DOHH2 (cell line): ENCODE measurements around the gene PAQR5.
A peak's percentile ranks its signal among the peaks of the same experiment; 100 is the strongest.

Experiments
- H3F3A ChIP-seq: fragments of 200-600 bp; sonication (generic), shearing (Covaris generic); 2 replicates; pipeline ENCODE4 v1.6.0; 2016; ENCODE audit warnings: antibody characterized with exemption, mild to moderate bottlenecking; ENCODE audit not compliant: control insufficient read depth, insufficient read depth
- H3K27ac ChIP-seq: fragments of 200-600 bp; sonication (generic); 2 replicates; pipeline ENCODE4 v1.5.1; 2014; ENCODE audit warnings: low read depth, mild to moderate bottlenecking, low read length, moderate library complexity
- H3K27me3 ChIP-seq: fragments of 200-600 bp; sonication (generic); 2 replicates; pipeline ENCODE4 v1.6.1; 2014; ENCODE audit warnings: mild to moderate bottlenecking, low read length, mixed read lengths; ENCODE audit not compliant: control insufficient read depth
- H3K36me3 ChIP-seq: fragments of 200-600 bp; sonication (generic); 2 replicates; pipeline ENCODE4 v1.6.1; 2014; ENCODE audit warnings: mild to moderate bottlenecking, low read length, moderate library complexity, mixed read lengths; ENCODE audit not compliant: control insufficient read depth
- H3K4me1 ChIP-seq: fragments of 200-600 bp; sonication (generic); 2 replicates; pipeline ENCODE4 v1.6.1; 2014; ENCODE audit warnings: mild to moderate bottlenecking, low read length, mixed read lengths; ENCODE audit not compliant: control insufficient read depth
- H3K4me2 ChIP-seq: fragments of 200-600 bp; sonication (generic); 2 replicates; pipeline ENCODE4 v1.6.0; 2014; ENCODE audit warnings: mild to moderate bottlenecking, low read length, moderate library complexity
- H3K4me3 ChIP-seq: fragments of 200-600 bp; sonication (generic); 2 replicates; pipeline ENCODE4 v1.5.1; 2014; ENCODE audit warnings: mild to moderate bottlenecking, low read length, mixed read lengths
- H3K79me2 ChIP-seq: fragments of 200-600 bp; sonication (generic); 2 replicates; pipeline ENCODE4 v1.6.1; 2014; ENCODE audit warnings: mild to moderate bottlenecking, low read length, mixed read lengths; ENCODE audit not compliant: control insufficient read depth
- H3K9me2 ChIP-seq: fragments of 200-600 bp; sonication (generic); replicated peaks from 2 replicates; pipeline ENCODE4 v1.6.1; 2014; ENCODE audit warnings: mild to moderate bottlenecking, low read length, mixed read lengths; ENCODE audit not compliant: control insufficient read depth
- H3K9me3 ChIP-seq: fragments of 200-600 bp; sonication (generic); 2 replicates; pipeline ENCODE4 v1.6.1; 2014; ENCODE audit warnings: antibody characterized with exemption, low read length, mixed read lengths; ENCODE audit not compliant: control insufficient read depth, insufficient read depth
- H4K20me1 ChIP-seq: fragments of 200-600 bp; sonication (generic); 2 replicates; pipeline ENCODE4 v1.6.0; 2014; ENCODE audit warnings: low read depth, mild to moderate bottlenecking, antibody characterized with exemption, low read length, moderate library complexity; ENCODE audit not compliant: control insufficient read depth, insufficient read depth
- EZH2phosphoT487 ChIP-seq: fragments of 200-600 bp; sonication (generic); IDR thresholded peaks from 2 replicates; pipeline ENCODE4 v1.6.1; 2017; ENCODE audit warnings: borderline replicate concordance, mild to moderate bottlenecking, antibody characterized with exemption, low read length, moderate library complexity, mixed read lengths
- TF ChIP-seq, protein P1 (sequence below): fragments of 200-600 bp; sonication (generic); IDR thresholded peaks from one replicate; pipeline ENCODE4 v1.5.1; 2014; ENCODE audit warnings: antibody characterized with exemption, mild to moderate bottlenecking, low read depth, low read length; ENCODE audit not compliant: poor library complexity, severe bottlenecking

Gene PAQR5

GRCh38 chr15:69391046-69391757, 92.5 kb downstream of the PAQR5 start:
- Histone ChIP-seq H4K20me1 (no peaks in the 10 kb centered on the region), H3K4me1 (peaks cover 6% of the 10 kb centered on the region), H3K36me3 (no peaks in the 10 kb centered on the region), H3K4me2 (no peak overlapping the region), H3K79me2 (no peaks in the 10 kb centered on the region), H3F3A (no peaks in the 10 kb centered on the region), H3K9me3 (no peaks in the 10 kb centered on the region), H3K9me2 (no peaks in the 10 kb centered on the region), H3K27ac (no peak overlapping the region), H3K27me3 (no peaks in the 10 kb centered on the region; the same call in 1 of the 2 replicates), H3K4me3 (no peak overlapping the region)
- no peak for TF ChIP-seq EZH2phosphoT487
- TF ChIP-seq, protein P1, sequence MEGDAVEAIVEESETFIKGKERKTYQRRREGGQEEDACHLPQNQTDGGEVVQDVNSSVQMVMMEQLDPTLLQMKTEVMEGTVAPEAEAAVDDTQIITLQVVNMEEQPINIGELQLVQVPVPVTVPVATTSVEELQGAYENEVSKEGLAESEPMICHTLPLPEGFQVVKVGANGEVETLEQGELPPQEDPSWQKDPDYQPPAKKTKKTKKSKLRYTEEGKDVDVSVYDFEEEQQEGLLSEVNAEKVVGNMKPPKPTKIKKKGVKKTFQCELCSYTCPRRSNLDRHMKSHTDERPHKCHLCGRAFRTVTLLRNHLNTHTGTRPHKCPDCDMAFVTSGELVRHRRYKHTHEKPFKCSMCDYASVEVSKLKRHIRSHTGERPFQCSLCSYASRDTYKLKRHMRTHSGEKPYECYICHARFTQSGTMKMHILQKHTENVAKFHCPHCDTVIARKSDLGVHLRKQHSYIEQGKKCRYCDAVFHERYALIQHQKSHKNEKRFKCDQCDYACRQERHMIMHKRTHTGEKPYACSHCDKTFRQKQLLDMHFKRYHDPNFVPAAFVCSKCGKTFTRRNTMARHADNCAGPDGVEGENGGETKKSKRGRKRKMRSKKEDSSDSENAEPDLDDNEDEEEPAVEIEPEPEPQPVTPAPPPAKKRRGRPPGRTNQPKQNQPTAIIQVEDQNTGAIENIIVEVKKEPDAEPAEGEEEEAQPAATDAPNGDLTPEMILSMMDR: no peak

- H3K4me2 ChIP-seq: no peak overlapping the region
- no peaks in the 10 kb centered on the region for H3K9me2 ChIP-seq
- H4K20me1 ChIP-seq: no peaks in the 10 kb centered on the region
- no peaks in the 10 kb centered on the region for H3K9me3 ChIP-seq
- TF ChIP-seq, protein P1: no peak
- no peak for TF ChIP-seq EZH2phosphoT487
- peaks cover 6% of the 10 kb centered on the region for H3K4me1 ChIP-seq
- no peaks in the 10 kb centered on the region for H3F3A ChIP-seq
- H3K79me2 ChIP-seq: no peaks in the 10 kb centered on the region
- no peak overlapping the region for H3K27ac ChIP-seq
- no peaks in the 10 kb centered on the region for H3K36me3 ChIP-seq
- no peak overlapping the region for H3K4me3 ChIP-seq
- no peaks in the 10 kb centered on the region; the same call in 1 of the 2 replicates for H3K27me3 ChIP-seq
These were observed 93.6 kb downstream of the PAQR5 start for GRCh38 chr15:69392352-69392751.

- peaks cover 10% of the 10 kb centered on the region for H3K4me1 ChIP-seq
- no peak for TF ChIP-seq EZH2phosphoT487
- TF ChIP-seq, protein P1: no peak
- H3K27me3 ChIP-seq: no peaks in the 10 kb centered on the region; the same call in 1 of the 2 replicates
- peak overlapping the region; percentile 37 for H3K4me3 ChIP-seq
- no peak overlapping the region for H3K27ac ChIP-seq
- no peaks in the 10 kb centered on the region for H3K9me3 ChIP-seq
- no peaks in the 10 kb centered on the region for H3K79me2 ChIP-seq
- no peaks in the 10 kb centered on the region for H4K20me1 ChIP-seq
- peak overlapping the region; percentile 50 for H3K4me2 ChIP-seq
- H3F3A ChIP-seq: no peaks in the 10 kb centered on the region
- H3K36me3 ChIP-seq: no peaks in the 10 kb centered on the region
- no peaks in the 10 kb centered on the region for H3K9me2 ChIP-seq
These were observed 95.2 kb downstream of the PAQR5 start for GRCh38 chr15:69393831-69394491.
